Mesendoderm (in vitro differentiated cells): ENCODE results near the gene ANO6.
A peak's percentile ranks its signal among the peaks of the same experiment; 100 is the strongest.

ENCODE experiments used
- DNase-seq: peaks from one replicate; pipeline ENCODE4 v3.0.0; 2013
- H2AK5ac ChIP-seq: 2 replicates; pipeline ENCODE4 v1.6.1; 2013; ENCODE audit warnings: low read length, inconsistent platforms
- H2BK120ac ChIP-seq: 2 replicates; pipeline ENCODE4 v1.6.1; 2013; ENCODE audit warnings: low read depth, mild to moderate bottlenecking, low read length, moderate library complexity, mixed read lengths
- H2BK15ac ChIP-seq: replicated peaks from 2 replicates; pipeline ENCODE4 v1.6.1; 2013; ENCODE audit warnings: low read depth, mild to moderate bottlenecking, moderate library complexity
- H2BK5ac ChIP-seq: 2 replicates; pipeline ENCODE4 v1.6.1; 2013; ENCODE audit warnings: low read length, inconsistent platforms
- H3K18ac ChIP-seq: 2 replicates; pipeline ENCODE4 v1.6.1; 2013; ENCODE audit warnings: mild to moderate bottlenecking, low read length, mixed read lengths
- H3K23ac ChIP-seq: one replicate; pipeline ENCODE4 v1.6.1; 2013; ENCODE audit warnings: low read length
- H3K27ac ChIP-seq: 2 replicates; pipeline ENCODE4 v1.5.1; 2013; ENCODE audit warnings: low read depth, mild to moderate bottlenecking, inconsistent platforms, low read length, moderate library complexity
- H3K27me3 ChIP-seq: 2 replicates; pipeline ENCODE4 v1.6.1; 2013; ENCODE audit warnings: low read length, control low read depth, mild to moderate bottlenecking, inconsistent platforms; ENCODE audit not compliant: insufficient read depth, poor library complexity
- H3K36me3 ChIP-seq: 2 replicates; pipeline ENCODE4 v1.6.1; 2013; ENCODE audit warnings: low read length, inconsistent platforms; ENCODE audit not compliant: control insufficient read depth, insufficient read depth
- H3K4ac ChIP-seq: one replicate; pipeline ENCODE4 v1.6.1; 2013; ENCODE audit warnings: low read depth, mild to moderate bottlenecking, low read length, moderate library complexity
- H3K4me1 ChIP-seq: 2 replicates; pipeline ENCODE4 v1.6.1; 2013; ENCODE audit warnings: low read depth, low read length, inconsistent platforms; ENCODE audit not compliant: control insufficient read depth
- H3K4me2 ChIP-seq: 2 replicates; pipeline ENCODE4 v1.6.1; 2013; ENCODE audit warnings: low read length
- H3K4me3 ChIP-seq: 2 replicates; pipeline ENCODE4 v1.5.1; 2013; ENCODE audit warnings: mild to moderate bottlenecking, low read length
- H3K56ac ChIP-seq: one replicate; pipeline ENCODE4 v1.6.1; 2013; ENCODE audit warnings: low read length
- H3K79me1 ChIP-seq: 2 replicates; pipeline ENCODE4 v1.6.1; 2013; ENCODE audit warnings: low read length, inconsistent platforms
- H3K79me2 ChIP-seq: 2 replicates; pipeline ENCODE4 v1.6.1; 2013; ENCODE audit warnings: mild to moderate bottlenecking, low read length; ENCODE audit not compliant: control insufficient read depth, insufficient read depth
- H3K9ac ChIP-seq: 2 replicates; pipeline ENCODE4 v1.6.1; 2013; ENCODE audit warnings: low read length, inconsistent platforms
- H4K5ac ChIP-seq: one replicate; pipeline ENCODE4 v1.6.1; 2013; ENCODE audit warnings: low read length
- H4K8ac ChIP-seq: one replicate; pipeline ENCODE4 v1.6.1; 2013; ENCODE audit warnings: low read depth, mild to moderate bottlenecking, control low read depth, low read length, moderate library complexity
- WGBS: extraction: QIAGEN DNeasy Blood & Tissue Kit; methylation state at CpG from one replicate; pipeline ENCODE4 v1.1.7; 2013; ENCODE audit warnings: low lambda C conversion rate, missing lambda C conversion rate; ENCODE audit not compliant: insufficient coverage; ENCODE audit errors: extremely low coverage; 5-methylcytosine and 5-hydroxymethylcytosine counted together

Gene ANO6

DNA sequence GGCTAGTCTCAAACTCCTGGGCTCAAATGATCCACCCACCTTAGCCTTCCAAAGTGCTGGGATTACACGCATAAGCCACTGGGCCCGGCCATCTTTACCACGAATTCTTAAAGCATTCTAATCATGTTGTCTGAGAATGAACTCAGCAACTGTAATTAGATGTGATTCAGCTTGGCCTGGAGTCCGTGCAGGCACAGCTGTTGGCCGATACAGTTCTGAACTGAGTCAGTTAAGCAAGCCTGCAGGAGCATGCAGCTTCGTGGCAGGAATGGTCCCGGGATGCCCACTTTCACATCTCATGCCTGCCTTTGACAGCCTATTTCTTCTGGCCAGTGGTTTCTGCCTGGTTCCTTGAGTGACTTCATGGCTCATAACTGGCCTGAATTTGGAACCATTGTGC lies 194.1 kb downstream of the ANO6 start:
- Histone ChIP-seq H2AK5ac (no peak overlapping the region), H3K4me1 (no peaks in the 10 kb centered on the region), H2BK120ac (no peak overlapping the region), H3K4me2 (no peak overlapping the region), H2BK15ac (no peak overlapping the region), H3K18ac (no peak overlapping the region), H3K9ac (no peak overlapping the region), H3K27ac (no peak overlapping the region), H3K4ac (no peak overlapping the region), H3K56ac (no peak overlapping the region), H3K27me3 (no peaks in the 10 kb centered on the region), H2BK5ac (no peak overlapping the region), H3K79me1 (no peaks in the 10 kb centered on the region), H4K8ac (no peak overlapping the region), H4K5ac (no peak overlapping the region), H3K36me3 (no peaks in the 10 kb centered on the region), H3K79me2 (no peaks in the 10 kb centered on the region), H3K23ac (no peak overlapping the region), H3K4me3 (no peak overlapping the region)
- no CpG with 5 or more reads among the region's 7 CpGs for WGBS
- DNase-seq = no peak

GRCh38 chr12:45411626-45412025 lies 195.7 kb downstream of the ANO6 start:
- no peak overlapping the region for H4K8ac ChIP-seq
- no peak for DNase-seq
- H3K36me3 ChIP-seq = peaks cover 2% of the 10 kb centered on the region
- H2BK120ac ChIP-seq = no peak overlapping the region
- H4K5ac ChIP-seq = no peak overlapping the region
- H3K4me3 ChIP-seq = no peak overlapping the region
- WGBS = no CpG with 5 or more reads among the region's 7 CpGs
- H2BK15ac ChIP-seq = no peak overlapping the region
- H3K56ac ChIP-seq = no peak overlapping the region
- no peak overlapping the region for H3K18ac ChIP-seq
- no peaks in the 10 kb centered on the region for H3K4me1 ChIP-seq
- H3K23ac ChIP-seq = no peak overlapping the region
- H3K4ac ChIP-seq = no peak overlapping the region
- H2BK5ac ChIP-seq = no peak overlapping the region
- no peaks in the 10 kb centered on the region for H3K79me1 ChIP-seq
- no peaks in the 10 kb centered on the region for H3K79me2 ChIP-seq
- H2AK5ac ChIP-seq = no peak overlapping the region
- no peaks in the 10 kb centered on the region for H3K27me3 ChIP-seq
- no peak overlapping the region for H3K9ac ChIP-seq
- H3K4me2 ChIP-seq = no peak overlapping the region
- H3K27ac ChIP-seq = no peak overlapping the region

GRCh38 chr12:45415393-45415817 lies 199.5 kb downstream of the ANO6 start:
- Histone ChIP-seq H2BK120ac (no peak overlapping the region), H3K4ac (no peak overlapping the region), H3K4me3 (no peak overlapping the region), H2BK5ac (no peak overlapping the region), H4K8ac (no peak overlapping the region), H3K4me1 (no peaks in the 10 kb centered on the region), H3K36me3 (peaks cover 3% of the 10 kb centered on the region), H3K18ac (no peak overlapping the region), H3K4me2 (no peak overlapping the region), H2BK15ac (no peak overlapping the region), H3K56ac (no peak overlapping the region), H3K79me2 (no peaks in the 10 kb centered on the region), H4K5ac (no peak overlapping the region), H3K79me1 (no peaks in the 10 kb centered on the region), H3K27ac (no peak overlapping the region), H3K23ac (no peak overlapping the region), H3K9ac (no peak overlapping the region), H2AK5ac (no peak overlapping the region), H3K27me3 (no peaks in the 10 kb centered on the region)
- WGBS = no CpG with 5 or more reads among the region's 4 CpGs
- peak; percentile 82 for DNase-seq

DNA sequence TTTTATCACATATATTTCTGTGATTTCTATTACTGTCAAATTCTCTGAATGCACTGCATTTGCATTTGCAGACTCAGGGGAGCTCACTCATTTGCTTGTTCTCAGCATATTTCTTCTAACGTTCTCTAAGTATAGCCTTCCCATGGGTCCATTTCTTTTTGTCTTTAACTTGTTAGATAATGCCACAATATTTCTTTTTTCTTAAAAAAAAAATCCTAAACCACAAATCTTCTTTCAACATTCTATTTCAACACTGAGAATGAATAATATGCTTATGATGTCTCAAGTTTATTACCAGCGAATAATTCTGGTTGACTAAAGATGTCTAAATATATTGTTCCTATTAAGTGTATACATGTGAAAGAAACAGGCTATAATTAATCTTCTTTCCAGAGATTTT lies 200.2 kb downstream of the ANO6 start:
- Histone ChIP-seq H3K56ac (no peak overlapping the region), H3K36me3 (peaks cover 3% of the 10 kb centered on the region), H3K27me3 (no peaks in the 10 kb centered on the region), H4K5ac (no peak overlapping the region), H2AK5ac (no peak overlapping the region), H3K18ac (no peak overlapping the region), H3K4ac (no peak overlapping the region), H3K79me1 (no peaks in the 10 kb centered on the region), H3K4me1 (no peaks in the 10 kb centered on the region), H3K79me2 (no peaks in the 10 kb centered on the region), H3K4me3 (no peak overlapping the region), H3K9ac (no peak overlapping the region), H3K4me2 (no peak overlapping the region), H3K27ac (no peak overlapping the region), H4K8ac (no peak overlapping the region), H2BK5ac (no peak overlapping the region), H2BK15ac (no peak overlapping the region), H2BK120ac (no peak overlapping the region), H3K23ac (no peak overlapping the region)
- DNase-seq = no peak
- WGBS = no CpG with 5 or more reads among the region's 2 CpGs

GRCh38 chr12:45418520-45418919 lies 202.6 kb downstream of the ANO6 start:
- Histone ChIP-seq H3K4me3 (no peak overlapping the region), H2AK5ac (no peak overlapping the region), H3K4me1 (no peaks in the 10 kb centered on the region), H3K56ac (no peak overlapping the region), H4K5ac (no peak overlapping the region), H3K4me2 (no peak overlapping the region), H3K36me3 (peaks cover 3% of the 10 kb centered on the region), H3K79me1 (no peaks in the 10 kb centered on the region), H3K79me2 (no peaks in the 10 kb centered on the region), H3K4ac (no peak overlapping the region), H3K27me3 (no peaks in the 10 kb centered on the region), H2BK120ac (no peak overlapping the region), H2BK15ac (no peak overlapping the region), H3K27ac (no peak overlapping the region), H3K18ac (no peak overlapping the region), H4K8ac (no peak overlapping the region), H2BK5ac (no peak overlapping the region), H3K9ac (no peak overlapping the region), H3K23ac (no peak overlapping the region)
- WGBS = no CpG with 5 or more reads among the region's 1 CpG
- no peak for DNase-seq

- Histone ChIP-seq H3K79me1 (no peaks in the 10 kb centered on the region), H4K8ac (no peak overlapping the region), H3K18ac (no peak overlapping the region), H3K23ac (no peak overlapping the region), H4K5ac (no peak overlapping the region), H3K4ac (no peak overlapping the region), H3K27ac (no peak overlapping the region), H3K4me2 (no peak overlapping the region), H3K4me3 (no peak overlapping the region), H3K56ac (no peak overlapping the region), H2AK5ac (no peak overlapping the region), H3K4me1 (no peaks in the 10 kb centered on the region), H3K79me2 (no peaks in the 10 kb centered on the region), H3K36me3 (peaks cover 3% of the 10 kb centered on the region), H2BK120ac (no peak overlapping the region), H2BK5ac (no peak overlapping the region), H3K27me3 (no peaks in the 10 kb centered on the region), H2BK15ac (no peak overlapping the region), H3K9ac (no peak overlapping the region)
- WGBS = no CpG with 5 or more reads among the region's 1 CpG
- DNase-seq = no peak
Measured at GRCh38 chr12:45419317-45419814, 203.5 kb downstream of the ANO6 start.
